Measurements from ENCODE around the gene MMP19. TPM values are rescaled to one million over a fixed set of nuclear protein-coding genes. Genes with fewer than 3 reads are reported as not detected.
A peak's percentile ranks its signal among the peaks of the same experiment; 100 is the strongest.

The MMP19 gene
- total and polyA plus RNA-seq, 7 donors = 0.66 to 4.1 (median 1.5) TPM

GRCh38 chr12:55797550-55797949, 45.2 kb downstream of the MMP19 start:
- no peak for DNase-seq
- Histone ChIP-seq H3K36me3 (ENCODE audit: insufficient read depth in 1 of 2, low read depth in 1 of 2) (peaks cover 9 to 92% of the 10 kb centered on the region in 2 donors), H3K27ac (no peak overlapping the region), H3K4me3 (no peak overlapping the region), H3K4me1 (no peaks in the 10 kb centered on the region), H3K9me3 (no peaks in the 10 kb centered on the region), H3K27me3 (ENCODE audit: insufficient read depth in 3 of 3, low read length in 2 of 3) (no peaks in the 10 kb centered on the region)
- TF ChIP-seq CTCF (IDR thresholded peaks at IDR 0.05) = no peak
- intact Hi-C loops (cut with DNase I) = no loop called here
- ATAC-seq = no peak
- 73 to 77% (median 76%) methylated on average over 4 of the region's 4 CpGs for WGBS, 3 donors

- Histone ChIP-seq H3K36me3 (ENCODE audit: insufficient read depth in 1 of 2, low read depth in 1 of 2) (peaks cover 9 to 92% of the 10 kb centered on the region in 2 donors), H3K9me3 (no peaks in the 10 kb centered on the region), H3K27me3 (ENCODE audit: insufficient read depth in 3 of 3, low read length in 2 of 3) (no peaks in the 10 kb centered on the region), H3K4me1 (no peaks in the 10 kb centered on the region), H3K27ac (no peak overlapping the region), H3K4me3 (no peak overlapping the region)
- DNase-seq = no peak
- TF ChIP-seq CTCF (IDR thresholded peaks at IDR 0.05) = peak; percentile 50
- WGBS, 3 donors = 43 to 55% (median 54%) methylated on average over 5 of the region's 5 CpGs
- ATAC-seq = peak in 1 of 4 donors; percentile 53
- intact Hi-C loops (cut with DNase I) = no loop called here
Observed at GRCh38 chr12:55797068-55797467, 45.7 kb downstream of the MMP19 start.

- H3K27me3 ChIP-seq (ENCODE audit: insufficient read depth in 3 of 3, low read length in 2 of 3) = no peaks in the 10 kb centered on the region
- H3K36me3 ChIP-seq (ENCODE audit: insufficient read depth in 1 of 2, low read depth in 1 of 2) = peaks cover 9 to 92% of the 10 kb centered on the region in 2 donors
- TF ChIP-seq CTCF (IDR thresholded peaks at IDR 0.05) = no peak
- ATAC-seq = no peak
- no peaks in the 10 kb centered on the region for H3K4me1 ChIP-seq
- H3K27ac ChIP-seq = no peak overlapping the region
- intact Hi-C loops (cut with DNase I) = no loop called here
- no peak for DNase-seq
- H3K9me3 ChIP-seq = no peaks in the 10 kb centered on the region
- no peak overlapping the region for H3K4me3 ChIP-seq
Observed at GRCh38 chr12:55795950-55796349, 46.8 kb downstream of the MMP19 start.

- no peaks in the 10 kb centered on the region for H3K27me3 ChIP-seq (ENCODE audit: insufficient read depth in 3 of 3, low read length in 2 of 3)
- WGBS, 3 donors = 91 to 94% (median 93%) methylated on average over 3 to 4 of the region's 4 CpGs
- H3K4me3 ChIP-seq = no peak overlapping the region
- DNase-seq (no peak), ATAC-seq (no peak)
- peaks cover 14 to 100% of the 10 kb centered on the region in 2 donors for H3K36me3 ChIP-seq (ENCODE audit: insufficient read depth in 1 of 2, low read depth in 1 of 2)
- no peak for TF ChIP-seq CTCF (IDR thresholded peaks at IDR 0.05)
- H3K9me3 ChIP-seq = no peaks in the 10 kb centered on the region
- intact Hi-C loops (cut with DNase I) = no loop called here
- H3K27ac ChIP-seq = no peak overlapping the region
- no peaks in the 10 kb centered on the region for H3K4me1 ChIP-seq
Observed at GRCh38 chr12:55789893-55790292, 52.8 kb downstream of the MMP19 start.

- no peaks in the 10 kb centered on the region for H3K4me1 ChIP-seq
- H3K27ac ChIP-seq = no peak overlapping the region
- 89 to 92% (median 91%) methylated on average over 2 of the region's 2 CpGs for WGBS, 3 donors
- H3K4me3 ChIP-seq = no peak overlapping the region
- no peak for TF ChIP-seq CTCF (IDR thresholded peaks at IDR 0.05)
- DNase-seq (no peak), ATAC-seq (no peak)
- H3K36me3 ChIP-seq (ENCODE audit: insufficient read depth in 1 of 2, low read depth in 1 of 2) = peaks cover 15 to 100% of the 10 kb centered on the region in 2 donors
- no peaks in the 10 kb centered on the region for H3K9me3 ChIP-seq
- intact Hi-C loops (cut with DNase I) = no loop called here
- no peaks in the 10 kb centered on the region for H3K27me3 ChIP-seq (ENCODE audit: insufficient read depth in 3 of 3, low read length in 2 of 3)
Observed at GRCh38 chr12:55789171-55789570, 53.6 kb downstream of the MMP19 start.

Measured in psoas muscle (tissue), 8 donors.